K562 treated with DMSO at 1 percent for 48 hours (cell line): Measurements from ENCODE around the gene CDRT15. TPM values are rescaled to one million over a fixed set of nuclear protein-coding genes. Genes with fewer than 3 reads are reported as not detected.

Experiments used
- total RNA-seq: library from RNA; unstranded; fragments of 300-600 nt; gene quantifications from 2 replicates; pipeline ENCODE4 v1.2.3, GENCODE V29; 2022; ENCODE audit warnings: low replicate concordance; ENCODE audit errors: extremely low read depth

The CDRT15 gene
- total RNA-seq: not detected in 2 replicates

GRCh38 chr17:14236762-14237161, at the start of gene CDRT15:
Gene CDRT15 (minus strand): TSS chr17:14236862. CDS start chr17:14236833, 29 bp downstream.

Other genes with a start within 250 kb of the CDRT15 start
- gene COX10, start 167.4 kb downstream of the CDRT15 start, total RNA-seq: not detected in 2 replicates
- gene HS3ST3B1, start 64.2 kb upstream of the CDRT15 start, total RNA-seq: not detected in 2 replicates